Neutrophil (primary cell): ENCODE data around the gene PRDM16.

Source experiments
- H3K27ac ChIP-seq: fragments of 200-600 bp; sonication (generic); 2 replicates; pipeline ENCODE4 v1.5.1; 2016; ENCODE audit warnings: mild to moderate bottlenecking, moderate library complexity
- H3K27me3 ChIP-seq: fragments of 200-600 bp; sonication (generic); 2 replicates; pipeline ENCODE4 v1.6.0; 2016; ENCODE audit warnings: mild to moderate bottlenecking
- H3K36me3 ChIP-seq: fragments of 200-600 bp; sonication (generic); 2 replicates; pipeline ENCODE4 v1.5.1; 2017
- H3K4me1 ChIP-seq, 2 experiments: fragments of 200-600 bp in 1 of 2; sonication (generic) in 1 of 2; 1 replicate in 1 of 2; 2 replicates in 1 of 2; pipeline versions ENCODE4 v1.5.1 to v1.6.1; 2013 to 2016; ENCODE audit warnings: low read depth in 1 of 2, low read length in 1 of 2, mild to moderate bottlenecking in 1 of 2, moderate library complexity in 1 of 2; ENCODE audit not compliant: control insufficient read depth in 1 of 2, insufficient read depth in 1 of 2
- H3K4me3 ChIP-seq, 2 experiments: fragments of 200-600 bp in 1 of 2; sonication (generic) in 1 of 2; 1 replicate in 1 of 2; 2 replicates in 1 of 2; pipeline ENCODE4 v1.5.1; 2013 to 2016; ENCODE audit warnings: low read depth in 1 of 2, low read length in 1 of 2, mild to moderate bottlenecking in 1 of 2, moderate library complexity in 1 of 2
- H3K9me3 ChIP-seq: fragments of 200-600 bp; sonication (generic); 2 replicates; pipeline ENCODE4 v1.5.1; 2016
- CTCF ChIP-seq: fragments of 200-600 bp; sonication (generic); IDR thresholded peaks from 2 replicates; pipeline ENCODE4 v1.5.1; 2016; ENCODE audit warnings: antibody characterized with exemption

Gene PRDM16

GRCh38 chr1:3346478-3346877, 277.5 kb downstream of the PRDM16 start:
- Histone ChIP-seq H3K9me3 (no peaks in the 10 kb centered on the region), H3K27me3 (peaks cover 13% of the 10 kb centered on the region), H3K4me3 (no peak overlapping the region), H3K4me1 (no peaks in the 10 kb centered on the region), H3K36me3 (no peaks in the 10 kb centered on the region), H3K27ac (no peak overlapping the region)
- no peak for TF ChIP-seq CTCF

- no peak overlapping the region for H3K27ac ChIP-seq
- no peak for TF ChIP-seq CTCF
- no peak overlapping the region for H3K4me3 ChIP-seq
- no peaks in the 10 kb centered on the region for H3K4me1 ChIP-seq
- H3K36me3 ChIP-seq: no peaks in the 10 kb centered on the region
- peaks cover 23% of the 10 kb centered on the region for H3K27me3 ChIP-seq
- H3K9me3 ChIP-seq: no peaks in the 10 kb centered on the region
These were observed 278.4 kb downstream of the PRDM16 start for GRCh38 chr1:3347257-3348020.

- H3K4me1 ChIP-seq: no peaks in the 10 kb centered on the region
These were observed 279.3 kb downstream of the PRDM16 start for GRCh38 chr1:3348196-3348865.

GRCh38 chr1:3349161-3349967, 280.4 kb downstream of the PRDM16 start:
- Histone ChIP-seq H3K27me3 (peaks cover 37% of the 10 kb centered on the region), H3K9me3 (no peaks in the 10 kb centered on the region), H3K27ac (no peak overlapping the region), H3K4me3 (no peak overlapping the region), H3K4me1 (no peaks in the 10 kb centered on the region), H3K36me3 (no peaks in the 10 kb centered on the region)
- TF ChIP-seq CTCF: no peak

More at GRCh38 chr1:3348196-3348865, 279.3 kb downstream of the PRDM16 start:
- TF ChIP-seq CTCF: no peak
- Histone ChIP-seq H3K36me3 (no peaks in the 10 kb centered on the region), H3K9me3 (no peaks in the 10 kb centered on the region), H3K27me3 (peaks cover 32% of the 10 kb centered on the region), H3K27ac (no peak overlapping the region), H3K4me3 (no peak overlapping the region)

GRCh38 chr1:3349968-3350299, 280.9 kb downstream of the PRDM16 start:
- H3K27ac ChIP-seq: no peak overlapping the region
- no peak for TF ChIP-seq CTCF
- H3K9me3 ChIP-seq: no peaks in the 10 kb centered on the region
- H3K27me3 ChIP-seq: peaks cover 37% of the 10 kb centered on the region
- H3K4me3 ChIP-seq: no peak overlapping the region
- H3K36me3 ChIP-seq: no peaks in the 10 kb centered on the region
- no peaks in the 10 kb centered on the region for H3K4me1 ChIP-seq
